ENCODE data around the gene S100A3.

GRCh38 chr1:153547560-153548551 lies 1.2 kb downstream of the S100A3 start:
- TF ChIP-seq EZH2 (IDR thresholded peaks at IDR 0.05; ENCODE audit: low read length), result no peak
- no peak for TF ChIP-seq CTCF (optimal IDR thresholded peaks at IDR 0.05 in 1 of 3, IDR thresholded peaks at IDR 0.05 in 1 of 3, conservative IDR thresholded peaks at IDR 0.05 in 1 of 3; ENCODE audit: extremely low read depth in 1 of 3, insufficient read depth in 2 of 3, low read length in 3 of 3)
